Right cardiac atrium (tissue), 5 donors: Measurements from ENCODE around the gene LPXN. TPM values are rescaled to one million over a fixed set of nuclear protein-coding genes. Genes with fewer than 3 reads are reported as not detected.

Source experiments
- ATAC-seq, 2 donors: fragments of 200-7000 bp; cut with Tn5 transposase; one replicate each; pipeline versions ENCODE4 v1.8.0 to v1.9.1; 2020; ENCODE audit warnings: moderate library complexity in 2 of 2, mild to moderate bottlenecking in 1 of 2
- DNase-seq, 3 donors: peaks; one replicate each; pipeline ENCODE4 v3.0.0-alpha.2; 2020
- H3K27ac ChIP-seq: one replicate; pipeline ENCODE4 v1.5.1; 2013; ENCODE audit warnings: mild to moderate bottlenecking, low read length, control low read depth, moderate library complexity
- H3K27me3 ChIP-seq: one replicate; pipeline ENCODE4 v1.6.1; 2013; ENCODE audit not compliant: control insufficient read depth, insufficient read depth
- H3K4me1 ChIP-seq: one replicate; pipeline ENCODE4 v1.6.1; 2013; ENCODE audit warnings: low read length; ENCODE audit not compliant: control insufficient read depth, insufficient read depth
- H3K4me3 ChIP-seq: one replicate; pipeline ENCODE4 v1.5.1; 2013; ENCODE audit warnings: low read length, control low read depth
- H3K9me3 ChIP-seq: one replicate; pipeline ENCODE4 v1.6.1; 2013; ENCODE audit warnings: low read length; ENCODE audit not compliant: control insufficient read depth
- WGBS: extraction: QIAGEN DNeasy Blood & Tissue Kit; methylation state at CpG from one replicate; pipeline ENCODE4 v1.1.7; 2013; 5-methylcytosine and 5-hydroxymethylcytosine counted together
- intact Hi-C, 4 donors: fragments of 100-400 bp; cut with DNase I; formaldehyde crosslinking; loops; one replicate each; pipeline versions ENCODE4 v1.11.0 to v1.14.0; 2022 to 2023
- polyA plus RNA-seq: library from polyadenylated mRNA; stranded (reverse); fragments of 200-250 nt; gene quantifications from one replicate; pipeline ENCODE4 v1.2.3, GENCODE V29; 2013
- total RNA-seq, 4 donors: library from RNA; stranded (reverse); fragmentation: NEBNext Ultra II Directional; extraction: Animal tissue kit (Norgen Biotek cat#: 25700); gene quantifications; one replicate each; pipeline ENCODE4 v1.2.1, GENCODE V29; 2021
- donor health status: healthy with polysubstance abuse.
- donor health status: DM: no; HTN: yes; CAD: no.
- donor health status: DM: no; HTN: no; CAD: no.
- donor health status: DM: no; HTN: yes; CAD: no; lungs with severe emphysema.
- donor health status: DM: yes; HTN: yes; CAD: no.

LPXN gene
- total and polyA plus RNA-seq, 5 donors, result 3.0 to 7.1 (median 5.8) TPM

DNA sequence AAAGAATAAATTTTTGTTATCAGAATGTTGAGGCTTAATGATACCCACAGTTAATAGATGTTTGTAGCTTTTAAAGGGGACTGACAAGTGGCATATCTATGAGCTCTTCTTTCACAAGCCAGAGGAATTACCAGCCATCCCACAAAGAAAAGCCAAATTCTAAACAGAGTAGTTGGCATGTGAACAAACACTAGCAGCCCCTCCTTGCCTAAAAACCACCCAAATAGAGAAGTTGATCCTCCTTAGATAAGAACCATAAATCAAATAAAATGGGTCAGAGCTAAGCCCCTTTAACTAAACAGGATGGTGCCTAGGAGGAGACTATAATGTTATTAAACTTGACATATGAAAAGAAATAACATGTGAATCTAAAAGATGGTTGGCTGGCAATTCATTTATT, 11.4 kb downstream of the LPXN start:
- Histone ChIP-seq H3K27ac (no peak overlapping the region), H3K4me3 (no peak overlapping the region), H3K4me1 (no peaks in the 10 kb centered on the region), H3K9me3 (no peaks in the 10 kb centered on the region), H3K27me3 (no peaks in the 10 kb centered on the region)
- DNase-seq, result no peak
- intact Hi-C loops, result no loop called here
- ATAC-seq, result no peak

DNA sequence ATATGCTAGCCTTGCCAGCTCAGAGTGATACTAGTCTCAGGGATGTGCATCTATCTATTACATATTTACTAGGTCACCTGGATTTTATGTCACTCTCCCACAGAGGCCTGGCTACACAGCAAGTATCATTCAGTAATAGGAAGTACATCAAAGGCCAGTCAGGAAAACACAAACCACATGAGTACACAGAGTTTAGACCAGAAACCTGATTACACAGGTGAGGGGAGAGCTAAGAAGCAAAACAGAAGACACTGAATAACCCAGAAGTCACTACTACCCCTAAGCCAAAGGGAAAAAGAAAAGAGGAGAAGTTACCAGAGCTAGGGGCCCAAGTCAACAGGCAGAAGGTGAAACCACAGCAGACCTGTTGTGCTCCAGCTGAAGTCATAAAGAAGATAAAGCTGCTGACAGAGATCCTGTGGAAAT, 13.3 kb downstream of the LPXN start:
- intact Hi-C loops, result no loop called here
- no peak for DNase-seq
- no peak for ATAC-seq
- Histone ChIP-seq H3K4me1 (no peaks in the 10 kb centered on the region), H3K9me3 (no peaks in the 10 kb centered on the region), H3K27ac (no peak overlapping the region), H3K4me3 (no peak overlapping the region), H3K27me3 (no peaks in the 10 kb centered on the region)

DNA sequence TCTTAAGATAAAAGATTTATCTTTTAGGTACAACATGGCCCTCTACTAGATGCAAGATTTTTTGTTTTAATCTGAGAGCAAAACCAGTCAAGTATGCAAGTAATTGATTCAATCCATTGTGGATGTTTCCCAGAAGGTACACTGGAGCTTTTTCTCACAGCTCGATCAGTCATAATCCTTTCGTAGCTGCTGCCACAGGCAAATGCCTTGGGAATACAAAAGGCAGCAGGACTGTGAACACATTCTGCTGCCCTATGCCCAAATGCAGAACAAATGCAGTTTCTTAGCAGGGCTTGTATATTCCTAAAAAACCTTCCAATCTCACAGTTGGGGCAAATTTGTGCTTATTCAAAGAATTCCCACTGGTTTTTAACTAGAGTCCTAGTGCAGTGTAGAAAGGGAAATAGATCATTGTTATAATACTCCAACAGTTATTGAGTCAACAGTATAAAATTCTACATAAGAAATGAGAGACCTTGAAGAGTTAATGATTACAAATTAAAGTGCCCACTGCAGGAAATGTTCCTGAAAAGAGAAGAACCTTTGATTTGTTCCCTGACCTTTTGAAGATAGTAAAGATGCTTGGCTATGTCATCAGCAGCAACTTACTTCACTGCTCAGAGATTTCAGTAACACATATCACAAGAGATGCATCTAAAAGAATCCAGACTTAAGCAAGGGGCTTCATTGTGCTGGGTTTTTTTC, 14.1 kb downstream of the LPXN start:
- no peaks in the 10 kb centered on the region for H3K4me1 ChIP-seq
- no peak overlapping the region for H3K27ac ChIP-seq
- H3K27me3 ChIP-seq, result no peaks in the 10 kb centered on the region
- intact Hi-C loops, result no loop called here
- no peaks in the 10 kb centered on the region for H3K9me3 ChIP-seq
- 68% methylated on average over 2 of the region's 2 CpGs for WGBS
- ATAC-seq (no peak), DNase-seq (no peak)
- no peak overlapping the region for H3K4me3 ChIP-seq

DNA sequence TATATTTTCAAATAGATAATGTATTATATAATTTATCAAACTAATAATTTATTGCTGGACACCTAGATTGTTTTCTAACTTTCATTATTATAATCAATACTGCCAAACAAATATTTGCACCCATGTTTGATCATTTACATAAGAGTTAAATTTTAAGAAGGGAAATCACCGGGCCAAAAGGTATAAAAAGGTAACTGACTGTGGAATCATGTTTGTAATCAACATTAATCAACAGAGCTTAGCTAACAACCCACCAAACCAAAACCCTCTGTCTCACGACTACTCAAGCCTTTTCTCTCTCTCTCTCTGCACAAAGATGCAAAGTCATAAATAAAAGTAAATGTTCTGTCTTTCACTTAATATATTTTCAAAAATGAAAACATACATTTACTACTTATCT, 14.8 kb downstream of the LPXN start:
- intact Hi-C loops, result no loop called here
- Histone ChIP-seq H3K4me1 (no peaks in the 10 kb centered on the region), H3K9me3 (no peaks in the 10 kb centered on the region), H3K27ac (no peak overlapping the region), H3K4me3 (no peak overlapping the region), H3K27me3 (no peaks in the 10 kb centered on the region)
- no peak for DNase-seq
- WGBS, result 45% methylated on average over 2 of the region's 2 CpGs
- no peak for ATAC-seq

GRCh38 chr11:58549644-58550043, 26.0 kb downstream of the LPXN start:
- H3K4me1 ChIP-seq, result no peaks in the 10 kb centered on the region
- DNase-seq (no peak), ATAC-seq (peak; percentile 70 to 88)
- no peak overlapping the region for H3K4me3 ChIP-seq
- intact Hi-C loops, result no loop called here
- no peaks in the 10 kb centered on the region for H3K9me3 ChIP-seq
- H3K27ac ChIP-seq, result no peak overlapping the region
- WGBS, result 72% methylated on average over 7 of the region's 7 CpGs
- H3K27me3 ChIP-seq, result no peaks in the 10 kb centered on the region

- ATAC-seq (no peak), DNase-seq (no peak)
- Histone ChIP-seq H3K27ac (no peak overlapping the region), H3K27me3 (no peaks in the 10 kb centered on the region), H3K4me3 (no peak overlapping the region), H3K9me3 (no peaks in the 10 kb centered on the region), H3K4me1 (no peaks in the 10 kb centered on the region)
- intact Hi-C loops, result no loop called here
- WGBS, result 58% methylated on average over 1 of the region's 1 CpG
Measured at GRCh38 chr11:58546841-58547240, 28.8 kb downstream of the LPXN start.

DNA sequence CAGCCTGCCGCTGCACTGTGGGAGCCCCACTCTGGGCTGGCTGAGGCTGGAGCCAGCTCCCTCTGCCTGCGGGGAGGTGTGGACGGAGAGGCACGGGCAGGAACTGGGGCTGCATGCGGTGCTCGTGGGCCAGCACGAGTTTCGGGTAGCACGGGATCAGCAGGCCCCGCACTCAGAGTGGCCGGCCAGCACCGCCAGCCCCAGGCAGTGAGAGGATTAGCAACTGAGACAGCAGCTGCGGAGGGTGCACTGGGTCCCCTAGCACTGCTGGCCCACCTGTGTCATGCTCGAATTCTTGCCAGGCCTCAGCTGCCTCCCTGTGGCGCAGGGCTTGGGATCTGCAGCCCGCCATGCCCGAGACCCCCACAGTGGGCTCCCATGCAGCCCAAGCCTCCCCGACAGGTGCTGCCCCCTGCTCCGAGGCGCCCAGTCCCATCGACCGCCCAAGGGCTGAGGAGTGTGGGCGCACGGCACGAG, 43.8 kb downstream of the LPXN start:
- no peak for DNase-seq
- Histone ChIP-seq H3K27me3 (no peaks in the 10 kb centered on the region), H3K4me3 (no peak overlapping the region), H3K4me1 (no peaks in the 10 kb centered on the region), H3K27ac (no peak overlapping the region), H3K9me3 (no peaks in the 10 kb centered on the region)
- intact Hi-C loops, result no loop called here
- WGBS, result 94% methylated on average over 25 of the region's 25 CpGs
- ATAC-seq, result no peak

DNA sequence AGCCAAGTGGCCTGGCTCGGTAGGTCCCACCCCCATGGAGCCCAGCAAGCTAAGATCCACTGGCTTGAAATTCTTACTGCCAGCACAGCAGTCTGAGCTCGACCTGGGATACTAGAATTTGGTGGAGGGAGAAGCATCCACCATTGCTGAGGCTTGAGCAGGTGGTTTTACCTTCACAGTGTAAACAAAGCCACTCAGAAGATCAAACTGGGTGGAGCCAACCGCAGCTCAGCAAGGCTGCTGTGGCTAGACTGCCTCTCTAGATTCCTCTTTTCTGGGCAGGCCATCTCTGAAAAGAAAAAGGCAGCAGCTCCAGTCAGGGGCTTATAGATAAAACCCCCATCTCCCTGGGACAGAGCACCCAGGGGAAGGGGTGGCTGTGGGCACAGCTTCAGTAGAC, 45.4 kb downstream of the LPXN start:
- Histone ChIP-seq H3K27me3 (no peaks in the 10 kb centered on the region), H3K9me3 (no peaks in the 10 kb centered on the region), H3K27ac (no peak overlapping the region), H3K4me3 (no peak overlapping the region), H3K4me1 (no peaks in the 10 kb centered on the region)
- intact Hi-C loops, result no loop called here
- DNase-seq, result no peak
- WGBS, result 79% methylated on average over 3 of the region's 3 CpGs
- no peak for ATAC-seq

GRCh38 chr11:58527429-58527828, 48.2 kb downstream of the LPXN start:
- WGBS, result 97% methylated on average over 6 of the region's 6 CpGs
- intact Hi-C loops, result no loop called here

DNA sequence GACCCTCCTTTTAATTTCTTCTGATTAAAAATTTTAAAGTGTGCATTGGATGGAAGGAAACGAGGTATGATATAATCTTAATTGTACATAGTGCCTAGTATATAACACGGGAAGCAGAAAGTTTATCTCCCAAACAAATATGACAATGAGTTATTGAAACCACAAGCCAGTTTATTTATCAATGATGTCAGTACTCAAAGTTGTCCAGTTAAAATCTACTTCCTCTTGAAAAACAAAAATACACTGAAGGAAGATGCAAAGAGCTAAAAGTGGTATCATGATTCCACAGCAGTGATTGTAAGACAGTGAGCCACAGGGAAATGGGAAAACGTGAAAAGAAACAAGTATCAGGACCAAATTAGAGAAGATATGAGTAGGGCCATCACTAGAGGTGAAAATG, 48.9 kb downstream of the LPXN start:
- H3K9me3 ChIP-seq, result no peaks in the 10 kb centered on the region
- DNase-seq (no peak), ATAC-seq (no peak)
- H3K4me1 ChIP-seq, result no peaks in the 10 kb centered on the region
- no peaks in the 10 kb centered on the region for H3K27me3 ChIP-seq
- no peak overlapping the region for H3K4me3 ChIP-seq
- WGBS, result 60% methylated on average over 3 of the region's 3 CpGs
- no peak overlapping the region for H3K27ac ChIP-seq
- intact Hi-C loops, result no loop called here

More at GRCh38 chr11:58527429-58527828, 48.2 kb downstream of the LPXN start:
- H3K27me3 ChIP-seq, result no peaks in the 10 kb centered on the region
- H3K27ac ChIP-seq, result no peak overlapping the region
- no peaks in the 10 kb centered on the region for H3K9me3 ChIP-seq
- no peak overlapping the region for H3K4me3 ChIP-seq
- H3K4me1 ChIP-seq, result no peaks in the 10 kb centered on the region
- DNase-seq (peak in 1 of 3 donors; percentile 15), ATAC-seq (no peak)

GRCh38 chr11:58525037-58525614, 50.5 kb downstream of the LPXN start:
- Histone ChIP-seq H3K27ac (no peak overlapping the region), H3K4me3 (no peak overlapping the region), H3K4me1 (no peaks in the 10 kb centered on the region), H3K27me3 (no peaks in the 10 kb centered on the region), H3K9me3 (no peaks in the 10 kb centered on the region)
- DNase-seq, result no peak
- no peak for ATAC-seq
- 24% methylated on average over 6 of the region's 6 CpGs for WGBS
- intact Hi-C loops, result no loop called here
